Lung (tissue), 12 donors: ENCODE results near the gene PHLPP1. TPM values are rescaled to one million over a fixed set of nuclear protein-coding genes. Genes with fewer than 3 reads are reported as not detected.

Source experiments
- ATAC-seq: fragments of 200-7000 bp; cut with Tn5 transposase; one replicate; pipeline ENCODE4 v1.9.1; 2020; ENCODE audit warnings: moderate number of reproducible peaks; ENCODE audit not compliant: insufficient read depth, low FRiP score
- DNase-seq, 3 donors: peaks; one replicate each; pipeline ENCODE4 v3.0.0-alpha.2; 2013 to 2017
- H3K27ac ChIP-seq, 2 donors: one replicate each; pipeline ENCODE4 v1.5.1; 2013; ENCODE audit warnings: mild to moderate bottlenecking in 2 of 2, moderate library complexity in 2 of 2, control low read depth in 1 of 2, inconsistent platforms in 1 of 2, low read depth in 1 of 2, low read length in 1 of 2
- H3K27me3 ChIP-seq, 3 donors: one replicate each; pipeline ENCODE4 v1.5.1; 2013; ENCODE audit warnings: low read length in 2 of 3; ENCODE audit not compliant: control insufficient read depth in 3 of 3, insufficient read depth in 3 of 3
- H3K36me3 ChIP-seq, 4 donors: one replicate each; pipeline ENCODE4 v1.5.1; 2013; ENCODE audit warnings: low read length in 4 of 4, mild to moderate bottlenecking in 1 of 4, moderate library complexity in 1 of 4; ENCODE audit not compliant: control insufficient read depth in 4 of 4, insufficient read depth in 4 of 4
- H3K4me1 ChIP-seq, 5 donors: one replicate each; pipeline ENCODE4 v1.5.1; 2013; ENCODE audit warnings: low read length in 5 of 5, mild to moderate bottlenecking in 2 of 5, moderate library complexity in 1 of 5; ENCODE audit not compliant: control insufficient read depth in 5 of 5, insufficient read depth in 5 of 5
- H3K4me3 ChIP-seq: one replicate; pipeline ENCODE4 v1.5.1; 2013; ENCODE audit warnings: mild to moderate bottlenecking, control low read depth, moderate library complexity
- H3K9ac ChIP-seq, 2 donors: one replicate each; pipeline ENCODE4 v1.5.1; 2013; ENCODE audit warnings: low read length in 2 of 2, control low read depth in 1 of 2; ENCODE audit not compliant: insufficient read depth in 1 of 2
- H3K9me3 ChIP-seq, 4 donors: one replicate each; pipeline ENCODE4 v1.5.1; 2013; ENCODE audit warnings: low read length in 3 of 4, mild to moderate bottlenecking in 1 of 4, moderate library complexity in 1 of 4; ENCODE audit not compliant: control insufficient read depth in 4 of 4, insufficient read depth in 3 of 4
- WGBS, 2 donors: extraction: QIAGEN DNeasy Blood & Tissue Kit; methylation state at CpG; one replicate each; pipeline ENCODE4 v1.1.7; 2013; 5-methylcytosine and 5-hydroxymethylcytosine counted together
- polyA plus RNA-seq, 2 donors: library from polyadenylated mRNA; stranded (reverse); fragments of 200-250 nt; gene quantifications; one replicate each; pipeline ENCODE4 v1.2.1, GENCODE V29; 2013
- total RNA-seq, 2 donors: library from RNA; depleted of rRNA in 1 of 2; stranded (reverse); fragments of >200 nt in 1 of 2; gene quantifications; one replicate each; pipeline ENCODE4 v1.2.1, GENCODE V29; 2014 to 2021
- TF ChIP-seq, protein P1 (sequence below): IDR thresholded peaks from 2 replicates; pipeline ENCODE4 v1.5.1; 2012; ENCODE audit warnings: mild to moderate bottlenecking; ENCODE audit errors: control extremely low read depth, extremely low read depth
- donor health status: control.
- donor health status: control.
- donor health status: Bipolar disorder and iron deficiency.
- donor health status: healthy.
- donor health status: DM: yes; HTN: yes; CAD: no.

PHLPP1 gene
- total and polyA plus RNA-seq, 4 donors = 2.3 to 29.2 (median 7.9) TPM

DNA sequence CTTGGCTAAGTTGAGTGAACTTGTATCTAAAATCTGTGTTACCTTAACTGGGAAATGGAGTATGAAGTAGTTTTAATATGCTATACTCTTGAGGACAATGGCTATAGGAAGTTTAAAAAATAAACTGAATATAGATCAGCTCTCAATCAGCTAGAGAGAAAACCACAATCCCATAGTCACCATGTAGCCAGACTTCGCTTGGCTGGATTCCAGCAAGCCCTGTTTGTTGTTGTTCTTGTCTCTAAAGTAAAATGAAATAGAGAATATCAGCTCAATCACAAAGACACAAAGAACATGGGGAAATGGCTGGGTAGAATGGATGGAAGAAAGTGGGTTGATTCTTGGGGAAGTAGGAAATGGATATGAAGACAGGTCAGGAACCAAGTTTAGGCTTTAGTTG, 234.9 kb downstream of the PHLPP1 start:
- H3K4me3 ChIP-seq = no peak overlapping the region
- no peaks in the 10 kb centered on the region for H3K9me3 ChIP-seq
- H3K9ac ChIP-seq = no peak overlapping the region
- no peaks in the 10 kb centered on the region for H3K27me3 ChIP-seq
- 95% methylated on average over 1 of the region's 1 CpG for WGBS, 2 donors
- TF ChIP-seq, protein P1, sequence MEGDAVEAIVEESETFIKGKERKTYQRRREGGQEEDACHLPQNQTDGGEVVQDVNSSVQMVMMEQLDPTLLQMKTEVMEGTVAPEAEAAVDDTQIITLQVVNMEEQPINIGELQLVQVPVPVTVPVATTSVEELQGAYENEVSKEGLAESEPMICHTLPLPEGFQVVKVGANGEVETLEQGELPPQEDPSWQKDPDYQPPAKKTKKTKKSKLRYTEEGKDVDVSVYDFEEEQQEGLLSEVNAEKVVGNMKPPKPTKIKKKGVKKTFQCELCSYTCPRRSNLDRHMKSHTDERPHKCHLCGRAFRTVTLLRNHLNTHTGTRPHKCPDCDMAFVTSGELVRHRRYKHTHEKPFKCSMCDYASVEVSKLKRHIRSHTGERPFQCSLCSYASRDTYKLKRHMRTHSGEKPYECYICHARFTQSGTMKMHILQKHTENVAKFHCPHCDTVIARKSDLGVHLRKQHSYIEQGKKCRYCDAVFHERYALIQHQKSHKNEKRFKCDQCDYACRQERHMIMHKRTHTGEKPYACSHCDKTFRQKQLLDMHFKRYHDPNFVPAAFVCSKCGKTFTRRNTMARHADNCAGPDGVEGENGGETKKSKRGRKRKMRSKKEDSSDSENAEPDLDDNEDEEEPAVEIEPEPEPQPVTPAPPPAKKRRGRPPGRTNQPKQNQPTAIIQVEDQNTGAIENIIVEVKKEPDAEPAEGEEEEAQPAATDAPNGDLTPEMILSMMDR = no peak
- DNase-seq (no peak), ATAC-seq (no peak)
- H3K4me1 ChIP-seq = peaks cover 0 to 10% (median 2%) of the 10 kb centered on the region in 5 donors
- H3K27ac ChIP-seq = no peak overlapping the region
- H3K36me3 ChIP-seq = peaks cover 4 to 8% (median 5%) of the 10 kb centered on the region in 4 donors

DNA sequence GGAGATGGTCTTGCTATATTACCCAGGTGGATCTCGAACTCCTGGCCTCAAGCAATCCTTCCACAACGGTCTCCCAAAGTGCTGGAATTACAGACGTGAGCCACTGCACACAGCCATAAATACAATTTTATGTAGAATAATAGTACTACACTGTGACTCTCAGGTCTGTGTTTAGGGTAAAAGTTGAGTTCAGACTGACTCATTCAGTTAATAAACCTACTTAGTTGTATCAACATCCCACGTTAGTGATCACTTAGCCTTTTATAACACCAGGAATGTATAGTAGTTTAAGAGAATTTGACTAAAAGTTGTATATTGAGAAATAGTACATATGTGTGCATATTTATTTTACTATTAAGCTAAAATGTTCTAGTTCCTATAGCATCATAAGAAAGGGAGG, 237.5 kb downstream of the PHLPP1 start:
- TF ChIP-seq, protein P1 = no peak
- ATAC-seq (no peak), DNase-seq (no peak)
- no peak overlapping the region for H3K4me3 ChIP-seq
- H3K9ac ChIP-seq = no peak overlapping the region
- no peaks in the 10 kb centered on the region for H3K9me3 ChIP-seq
- H3K4me1 ChIP-seq = peaks cover 0 to 10% (median 2%) of the 10 kb centered on the region in 5 donors
- no peak overlapping the region for H3K27ac ChIP-seq
- peaks cover 0 to 2% (median 0%) of the 10 kb centered on the region in 4 donors for H3K36me3 ChIP-seq
- no peaks in the 10 kb centered on the region for H3K27me3 ChIP-seq
- WGBS, 2 donors = 46 to 89% methylated on average over 4 of the region's 4 CpGs

DNA sequence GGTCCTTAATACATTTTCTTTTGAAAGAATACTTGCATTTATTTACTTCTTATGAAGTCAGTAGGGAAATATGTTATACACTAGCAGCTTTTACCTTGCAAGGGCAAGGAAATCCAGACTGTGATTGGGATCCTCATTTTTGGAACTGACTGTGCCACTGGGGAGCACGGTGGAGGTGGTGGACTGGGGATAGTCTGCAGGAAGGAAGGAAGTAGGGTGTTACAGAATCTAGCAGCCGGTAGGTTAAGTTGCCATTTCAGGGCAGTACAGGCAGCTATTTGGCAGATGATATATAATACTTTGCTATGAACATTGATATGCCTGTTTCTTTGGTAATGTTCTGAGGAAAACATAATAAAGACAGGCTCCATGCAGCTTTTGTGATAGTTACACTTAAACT, 238.3 kb downstream of the PHLPP1 start:
- DNase-seq (peak in 1 of 3 donors; percentile 10), ATAC-seq (no peak)
- H3K4me1 ChIP-seq = peaks cover 0 to 10% (median 2%) of the 10 kb centered on the region in 5 donors
- no peaks in the 10 kb centered on the region for H3K27me3 ChIP-seq
- TF ChIP-seq, protein P1 = no peak
- no peak overlapping the region for H3K9ac ChIP-seq
- no peak overlapping the region for H3K4me3 ChIP-seq
- peaks cover 0 to 2% (median 0%) of the 10 kb centered on the region in 4 donors for H3K36me3 ChIP-seq
- no peak overlapping the region for H3K27ac ChIP-seq
- no peaks in the 10 kb centered on the region for H3K9me3 ChIP-seq
- WGBS, 2 donors = 9 to 21% methylated on average over 2 of the region's 2 CpGs

DNA sequence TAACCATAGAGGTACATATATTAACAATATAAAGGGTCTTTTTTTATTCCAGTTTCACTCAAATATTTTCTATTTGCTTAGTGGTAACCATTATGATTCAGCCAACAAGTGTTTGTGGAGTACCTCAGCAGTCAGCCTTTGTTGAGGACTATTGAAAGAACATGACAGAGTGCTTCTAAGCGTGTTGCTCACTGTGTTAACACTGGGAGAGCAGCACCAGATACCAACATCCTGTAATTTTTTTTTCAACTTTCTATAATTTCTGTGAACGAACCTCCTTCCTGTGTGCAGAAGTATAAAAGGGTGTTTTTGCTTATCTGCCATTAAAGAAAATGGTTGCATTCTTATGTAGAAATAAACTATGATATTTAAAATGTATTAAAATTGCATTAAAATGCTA, 239.0 kb downstream of the PHLPP1 start:
- DNase-seq (peak in 2 of 3 donors; percentile 17 to 44), ATAC-seq (no peak)
- H3K4me3 ChIP-seq = no peak overlapping the region
- peaks cover 0 to 10% (median 2%) of the 10 kb centered on the region in 5 donors for H3K4me1 ChIP-seq
- H3K27me3 ChIP-seq = no peaks in the 10 kb centered on the region
- H3K9me3 ChIP-seq = no peaks in the 10 kb centered on the region
- H3K36me3 ChIP-seq = peaks cover 0 to 2% (median 0%) of the 10 kb centered on the region in 4 donors
- WGBS, 2 donors = 34 to 38% methylated on average over 2 of the region's 2 CpGs
- no peak overlapping the region for H3K9ac ChIP-seq
- TF ChIP-seq, protein P1 = no peak
- no peak overlapping the region for H3K27ac ChIP-seq
